Adrenal gland (tissue), 5 donors: Measurements from ENCODE around the gene AGBL3.
"Not testable (repeated sequence)": the region's sequence is repeated elsewhere in the genome, so short reads cannot be mapped to it uniquely, and the experiment has no call there.

Source experiments
- CTCF ChIP-seq, 6 experiments: fragments of 450-650 bp in 4 of 6; fragments of 200-600 bp in 2 of 6; sonication (generic) in 1 of 6; IDR thresholded peaks; 1 replicate in 5 of 6; 2 replicates in 1 of 6; pipeline versions ENCODE4 v1.5.1 to v1.8.0; 2016 to 2021; ENCODE audit warnings: antibody characterized with exemption in 6 of 6, mild to moderate bottlenecking in 2 of 6, moderate library complexity in 1 of 6
- POLR2A ChIP-seq, 2 donors: fragments of 450-650 bp; IDR thresholded peaks; one replicate each; pipeline ENCODE4 v1.6.1; 2017; ENCODE audit warnings: antibody characterized with exemption in 2 of 2, mild to moderate bottlenecking in 2 of 2, moderate library complexity in 1 of 2
- donor health status: DM: no; HTN: no; CAD: no.

GRCh38 chr7:135124631-135125030 is 138.3 kb downstream of the AGBL3 start:
- TF ChIP-seq CTCF, POLR2A (IDR thresholded peaks at IDR 0.05): not testable (repeated sequence)
